Gastroesophageal sphincter (tissue), 3 donors: Measurements from ENCODE around the gene SWSAP1.

Experiments used
- POLR2A ChIP-seq, 2 donors: fragments of 450-650 bp; IDR thresholded peaks; one replicate each; pipeline ENCODE4 v1.6.1; 2017; ENCODE audit warnings: antibody characterized with exemption in 2 of 2, mild to moderate bottlenecking in 2 of 2, moderate library complexity in 1 of 2
- TF ChIP-seq, protein P1 (sequence below), 4 experiments: fragments of 200-600 bp in 2 of 4; fragments of 450-650 bp in 2 of 4; sonication (generic) in 1 of 4; IDR thresholded peaks; one replicate each; pipeline ENCODE4 v1.5.1; 2017 to 2019; ENCODE audit warnings: antibody characterized with exemption in 4 of 4, mild to moderate bottlenecking in 2 of 4, moderate library complexity in 2 of 4

DNA sequence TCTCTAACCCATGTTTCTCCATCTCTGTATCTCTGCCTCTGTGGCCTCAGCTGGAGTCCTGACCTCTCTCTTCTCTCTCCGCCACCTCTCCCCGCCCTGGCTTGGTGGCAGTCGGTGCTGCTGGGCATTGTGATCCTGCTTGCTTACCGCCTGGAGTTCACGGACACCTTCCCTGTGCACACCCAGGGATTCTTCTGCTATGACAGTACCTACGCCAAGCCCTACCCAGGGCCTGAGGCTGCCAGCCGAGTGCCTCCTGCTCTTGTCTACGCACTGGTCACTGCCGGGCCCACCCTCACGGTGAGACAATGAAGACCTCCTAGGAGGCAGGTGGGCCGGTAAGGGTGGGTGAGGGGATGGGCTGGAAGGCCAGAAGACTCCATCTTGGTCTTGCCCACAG, 15.0 kb upstream of the SWSAP1 start:
- TF ChIP-seq, protein P1, sequence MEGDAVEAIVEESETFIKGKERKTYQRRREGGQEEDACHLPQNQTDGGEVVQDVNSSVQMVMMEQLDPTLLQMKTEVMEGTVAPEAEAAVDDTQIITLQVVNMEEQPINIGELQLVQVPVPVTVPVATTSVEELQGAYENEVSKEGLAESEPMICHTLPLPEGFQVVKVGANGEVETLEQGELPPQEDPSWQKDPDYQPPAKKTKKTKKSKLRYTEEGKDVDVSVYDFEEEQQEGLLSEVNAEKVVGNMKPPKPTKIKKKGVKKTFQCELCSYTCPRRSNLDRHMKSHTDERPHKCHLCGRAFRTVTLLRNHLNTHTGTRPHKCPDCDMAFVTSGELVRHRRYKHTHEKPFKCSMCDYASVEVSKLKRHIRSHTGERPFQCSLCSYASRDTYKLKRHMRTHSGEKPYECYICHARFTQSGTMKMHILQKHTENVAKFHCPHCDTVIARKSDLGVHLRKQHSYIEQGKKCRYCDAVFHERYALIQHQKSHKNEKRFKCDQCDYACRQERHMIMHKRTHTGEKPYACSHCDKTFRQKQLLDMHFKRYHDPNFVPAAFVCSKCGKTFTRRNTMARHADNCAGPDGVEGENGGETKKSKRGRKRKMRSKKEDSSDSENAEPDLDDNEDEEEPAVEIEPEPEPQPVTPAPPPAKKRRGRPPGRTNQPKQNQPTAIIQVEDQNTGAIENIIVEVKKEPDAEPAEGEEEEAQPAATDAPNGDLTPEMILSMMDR (IDR thresholded peaks at IDR 0.05) = no peak
- TF ChIP-seq POLR2A (IDR thresholded peaks at IDR 0.05) = no peak
